ENCODE data around the gene CCDC80.

The CCDC80 gene

DNA sequence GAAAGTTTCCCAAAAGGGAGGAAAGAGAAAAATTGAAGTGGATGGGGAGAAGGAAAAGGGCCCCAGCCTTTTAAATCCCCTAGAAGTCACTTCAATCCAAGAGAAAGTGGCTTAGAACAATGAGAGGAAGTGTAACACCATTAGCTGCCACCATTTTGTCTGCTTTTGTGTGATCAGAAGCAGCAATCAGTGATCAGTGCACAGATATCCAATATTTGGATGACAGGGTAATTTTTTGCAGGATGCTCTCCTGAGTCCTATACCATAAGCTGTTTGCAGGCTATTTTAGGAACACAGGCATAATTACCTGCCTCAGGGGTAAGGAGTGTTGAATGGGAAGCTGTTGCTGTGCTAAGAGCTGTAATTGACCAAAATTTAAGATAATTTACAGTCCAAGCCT is 47.7 kb downstream of the CCDC80 start:
- Histone ChIP-seq H3K4me3 (ENCODE audit: extremely low read depth, insufficient read depth, low read length, poor library complexity, severe bottlenecking) (no peak overlapping the region), H3K4me1 (ENCODE audit: control insufficient read depth, insufficient read depth, low read length, poor library complexity, severe bottlenecking) (no peaks in the 10 kb centered on the region), H3K27ac (ENCODE audit: low read depth, low read length, severe bottlenecking) (no peak overlapping the region), H3K9me3 (ENCODE audit: control insufficient read depth, low read length) (no peaks in the 10 kb centered on the region), H3K36me3 (ENCODE audit: control insufficient read depth, insufficient read depth, low read length) (peaks cover 11% of the 10 kb centered on the region)

DNA sequence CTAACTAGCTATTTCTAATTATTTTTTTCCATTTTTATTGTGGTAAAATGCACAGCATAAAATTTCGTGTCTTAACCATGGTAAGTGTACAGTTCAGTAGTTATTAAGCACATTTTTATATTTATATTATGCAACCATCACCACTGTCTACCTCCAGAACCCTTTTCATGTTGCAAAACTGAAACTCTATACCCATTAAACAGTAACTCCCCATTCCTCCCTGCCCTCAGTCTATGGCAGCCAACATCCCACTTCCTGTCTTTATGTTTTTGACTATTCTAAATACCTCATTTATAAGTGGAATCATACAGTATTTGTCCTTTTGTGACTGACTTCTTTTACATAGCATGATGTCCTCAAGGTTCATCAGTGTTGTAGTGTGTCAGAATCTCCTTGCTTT is 53.6 kb downstream of the CCDC80 start:
- no CpG with 5 or more reads among the region's 1 CpG for WGBS, 2 experiments (ENCODE audit: insufficient coverage in 2 of 2)
- no peak overlapping the region for H3K27ac ChIP-seq (ENCODE audit: low read depth, low read length, severe bottlenecking)
- no peak overlapping the region for H3K4me3 ChIP-seq (ENCODE audit: extremely low read depth, insufficient read depth, low read length, poor library complexity, severe bottlenecking)
- no peaks in the 10 kb centered on the region for H3K4me1 ChIP-seq (ENCODE audit: control insufficient read depth, insufficient read depth, low read length, poor library complexity, severe bottlenecking)
- no peaks in the 10 kb centered on the region for H3K9me3 ChIP-seq (ENCODE audit: control insufficient read depth, low read length)
- H3K36me3 ChIP-seq (ENCODE audit: control insufficient read depth, insufficient read depth, low read length), result peaks cover 19% of the 10 kb centered on the region

DNA sequence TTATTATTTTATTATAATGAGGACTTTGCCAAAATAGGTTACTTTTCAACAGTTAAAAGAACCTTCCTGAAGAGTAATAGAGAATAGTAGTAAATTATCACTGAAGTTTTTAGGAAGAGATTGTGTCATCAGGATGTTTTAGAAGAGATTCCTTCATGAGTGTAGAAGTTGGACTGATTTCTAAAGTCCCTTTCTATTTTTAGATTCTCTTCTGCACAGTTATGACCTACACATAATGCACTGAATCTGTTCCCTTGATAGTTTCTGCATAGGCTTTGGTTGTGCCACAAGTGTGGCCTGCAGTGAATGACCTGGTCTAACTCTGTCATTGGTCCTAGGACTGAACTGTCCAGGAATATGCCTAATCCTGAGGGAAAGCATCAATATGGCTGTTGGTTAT is 55.2 kb downstream of the CCDC80 start:
- peaks cover 26% of the 10 kb centered on the region for H3K36me3 ChIP-seq (ENCODE audit: control insufficient read depth, insufficient read depth, low read length)
- H3K4me3 ChIP-seq (ENCODE audit: extremely low read depth, insufficient read depth, low read length, poor library complexity, severe bottlenecking), result no peak overlapping the region

DNA sequence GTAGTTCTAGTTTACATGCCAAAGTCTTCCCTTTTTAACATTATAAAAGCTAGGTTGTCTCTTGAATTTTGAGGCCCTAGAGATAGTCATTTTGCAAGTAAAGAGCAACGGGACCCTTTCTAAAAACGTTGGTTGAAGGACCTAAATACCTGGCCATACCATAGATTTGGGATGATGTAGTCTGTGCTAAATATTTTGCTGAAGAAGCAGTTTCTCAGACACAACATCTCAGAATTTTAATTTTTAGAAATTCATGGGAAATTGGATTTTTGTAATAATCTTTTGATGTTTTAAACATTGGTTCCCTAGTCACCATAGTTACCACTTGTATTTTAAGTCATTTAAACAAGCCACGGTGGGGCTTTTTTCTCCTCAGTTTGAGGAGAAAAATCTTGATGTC is 57.8 kb downstream of the CCDC80 start:
- no peak overlapping the region for H3K4me3 ChIP-seq (ENCODE audit: extremely low read depth, insufficient read depth, low read length, poor library complexity, severe bottlenecking)
- H3K36me3 ChIP-seq (ENCODE audit: control insufficient read depth, insufficient read depth, low read length), result peaks cover 32% of the 10 kb centered on the region
- no CpG with 5 or more reads among the region's 3 CpGs for WGBS, 2 experiments (ENCODE audit: insufficient coverage in 2 of 2)

More for the DNA sequence above, 55.2 kb downstream of the CCDC80 start:
- no peaks in the 10 kb centered on the region for H3K4me1 ChIP-seq (ENCODE audit: control insufficient read depth, insufficient read depth, low read length, poor library complexity, severe bottlenecking)
- no peak overlapping the region for H3K27ac ChIP-seq (ENCODE audit: low read depth, low read length, severe bottlenecking)
- no peaks in the 10 kb centered on the region for H3K9me3 ChIP-seq (ENCODE audit: control insufficient read depth, low read length)

DNA sequence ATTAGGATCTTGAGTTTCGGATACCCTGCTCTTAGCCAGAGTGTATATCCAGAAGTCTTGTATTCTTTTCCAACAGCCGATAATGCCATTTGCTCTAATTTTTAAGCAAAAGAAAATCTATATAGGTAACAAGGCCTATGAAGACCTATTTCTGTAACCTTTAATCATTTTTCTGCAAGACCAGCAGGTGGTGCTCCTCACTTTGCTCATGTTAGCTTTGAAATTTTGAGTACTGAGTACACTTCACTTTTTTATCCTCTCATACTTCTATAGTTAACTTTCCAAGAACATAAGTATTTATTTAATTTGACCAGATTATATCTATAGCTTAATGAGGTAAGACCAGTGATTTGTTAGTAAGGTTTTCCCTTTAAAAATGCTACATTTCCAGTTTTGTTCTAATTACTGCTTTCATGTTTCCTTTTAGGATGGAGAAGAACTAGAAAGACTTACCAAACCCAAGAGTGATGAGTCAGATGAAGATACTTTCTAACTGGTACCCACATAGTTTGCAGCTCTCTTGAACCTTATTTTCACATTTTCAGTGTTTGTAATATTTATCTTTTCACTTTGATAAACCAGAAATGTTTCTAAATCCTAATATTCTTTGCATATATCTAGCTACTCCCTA is 58.6 kb downstream of the CCDC80 start:
- H3K9me3 ChIP-seq (ENCODE audit: control insufficient read depth, low read length), result no peaks in the 10 kb centered on the region
- H3K27ac ChIP-seq (ENCODE audit: low read depth, low read length, severe bottlenecking), result no peak overlapping the region
- H3K36me3 ChIP-seq (ENCODE audit: control insufficient read depth, insufficient read depth, low read length), result peaks cover 29% of the 10 kb centered on the region
- no peaks in the 10 kb centered on the region for H3K4me1 ChIP-seq (ENCODE audit: control insufficient read depth, insufficient read depth, low read length, poor library complexity, severe bottlenecking)
- H3K4me3 ChIP-seq (ENCODE audit: extremely low read depth, insufficient read depth, low read length, poor library complexity, severe bottlenecking), result no peak overlapping the region
- WGBS, 2 experiments (ENCODE audit: insufficient coverage in 2 of 2), result 65 to 88% methylated on average over 1 to 2 of the region's 2 CpGs

More for the DNA sequence above, 57.8 kb downstream of the CCDC80 start:
- Histone ChIP-seq H3K27ac (ENCODE audit: low read depth, low read length, severe bottlenecking) (no peak overlapping the region), H3K4me1 (ENCODE audit: control insufficient read depth, insufficient read depth, low read length, poor library complexity, severe bottlenecking) (no peaks in the 10 kb centered on the region), H3K9me3 (ENCODE audit: control insufficient read depth, low read length) (no peaks in the 10 kb centered on the region)

DNA sequence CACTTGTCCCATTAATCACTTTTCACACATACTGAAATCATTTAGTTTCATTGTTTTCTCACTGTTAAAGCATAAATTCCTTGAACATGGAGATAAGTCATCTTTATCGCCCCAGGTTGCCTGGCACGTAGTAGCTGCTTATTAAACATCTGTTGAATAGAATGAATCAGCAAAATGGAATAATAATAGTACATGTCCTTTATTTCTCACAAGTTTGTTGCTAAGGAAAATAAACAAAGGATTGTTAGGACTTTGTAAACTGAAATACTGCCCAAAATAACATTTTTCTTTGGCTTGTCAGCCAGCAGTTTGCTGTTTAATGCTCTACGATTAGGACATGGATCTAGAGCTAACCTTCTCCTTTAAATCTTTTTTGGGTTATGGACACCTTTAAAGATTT is 61.2 kb downstream of the CCDC80 start:
- WGBS, 2 experiments (ENCODE audit: insufficient coverage in 2 of 2), result 90 to 100% methylated on average over 1 of the region's 3 CpGs
- Histone ChIP-seq H3K4me1 (ENCODE audit: control insufficient read depth, insufficient read depth, low read length, poor library complexity, severe bottlenecking) (no peaks in the 10 kb centered on the region), H3K27ac (ENCODE audit: low read depth, low read length, severe bottlenecking) (no peak overlapping the region), H3K36me3 (ENCODE audit: control insufficient read depth, insufficient read depth, low read length) (peaks cover 21% of the 10 kb centered on the region), H3K9me3 (ENCODE audit: control insufficient read depth, low read length) (no peaks in the 10 kb centered on the region), H3K4me3 (ENCODE audit: extremely low read depth, insufficient read depth, low read length, poor library complexity, severe bottlenecking) (no peak overlapping the region)

DNA sequence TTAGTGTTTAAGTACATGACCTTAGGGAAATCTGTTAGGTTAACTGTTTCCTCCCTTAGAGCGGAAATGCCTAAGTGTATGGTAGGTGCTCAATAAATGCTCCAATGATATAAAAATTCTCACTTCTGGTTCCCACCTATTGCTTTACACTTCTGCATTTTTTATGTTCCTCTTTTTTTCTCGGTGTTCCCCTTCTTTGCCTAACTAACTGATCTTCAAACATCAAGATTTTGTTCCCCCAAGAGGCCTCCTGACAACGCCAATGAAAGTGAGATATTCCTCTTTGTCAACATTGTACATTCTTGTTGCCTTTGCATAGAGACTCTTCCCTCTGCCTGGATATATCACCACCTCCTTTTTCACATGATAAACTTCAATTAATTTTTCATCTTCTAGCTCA is 61.7 kb downstream of the CCDC80 start:
- WGBS, 2 experiments (ENCODE audit: insufficient coverage in 2 of 2), result 87 to 100% methylated on average over 2 of the region's 3 CpGs
- no peaks in the 10 kb centered on the region for H3K9me3 ChIP-seq (ENCODE audit: control insufficient read depth, low read length)
- H3K36me3 ChIP-seq (ENCODE audit: control insufficient read depth, insufficient read depth, low read length), result peaks cover 16% of the 10 kb centered on the region
- H3K4me3 ChIP-seq (ENCODE audit: extremely low read depth, insufficient read depth, low read length, poor library complexity, severe bottlenecking), result no peak overlapping the region
- H3K27ac ChIP-seq (ENCODE audit: low read depth, low read length, severe bottlenecking), result no peak overlapping the region
- no peaks in the 10 kb centered on the region for H3K4me1 ChIP-seq (ENCODE audit: control insufficient read depth, insufficient read depth, low read length, poor library complexity, severe bottlenecking)

DNA sequence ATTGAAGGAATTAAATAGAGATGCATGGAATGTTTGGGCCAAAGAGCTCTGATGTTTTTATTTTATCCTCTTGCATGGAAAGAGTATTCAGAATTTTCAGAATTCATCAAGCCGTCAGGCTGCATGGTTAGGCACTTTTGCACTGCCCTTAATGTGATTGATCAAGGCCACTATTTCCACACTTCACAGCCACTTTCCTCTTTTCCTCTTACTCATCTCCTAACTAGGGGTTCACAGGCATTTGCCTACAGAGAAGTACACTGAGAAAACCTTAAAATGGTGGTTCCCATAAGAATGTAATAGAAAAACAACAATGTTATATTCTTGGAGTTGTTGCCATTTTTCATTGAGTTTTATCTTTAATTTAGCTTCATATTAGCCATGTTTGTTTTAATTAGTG is 68.2 kb downstream of the CCDC80 start:
- no peaks in the 10 kb centered on the region for H3K9me3 ChIP-seq (ENCODE audit: control insufficient read depth, low read length)
- WGBS, 2 experiments (ENCODE audit: insufficient coverage in 2 of 2), result 80 to 100% methylated on average over 1 of the region's 1 CpG
- no peak overlapping the region for H3K4me3 ChIP-seq (ENCODE audit: extremely low read depth, insufficient read depth, low read length, poor library complexity, severe bottlenecking)
- H3K27ac ChIP-seq (ENCODE audit: low read depth, low read length, severe bottlenecking), result no peak overlapping the region
- no peaks in the 10 kb centered on the region for H3K4me1 ChIP-seq (ENCODE audit: control insufficient read depth, insufficient read depth, low read length, poor library complexity, severe bottlenecking)
- peaks cover 34% of the 10 kb centered on the region for H3K36me3 ChIP-seq (ENCODE audit: control insufficient read depth, insufficient read depth, low read length)

DNA sequence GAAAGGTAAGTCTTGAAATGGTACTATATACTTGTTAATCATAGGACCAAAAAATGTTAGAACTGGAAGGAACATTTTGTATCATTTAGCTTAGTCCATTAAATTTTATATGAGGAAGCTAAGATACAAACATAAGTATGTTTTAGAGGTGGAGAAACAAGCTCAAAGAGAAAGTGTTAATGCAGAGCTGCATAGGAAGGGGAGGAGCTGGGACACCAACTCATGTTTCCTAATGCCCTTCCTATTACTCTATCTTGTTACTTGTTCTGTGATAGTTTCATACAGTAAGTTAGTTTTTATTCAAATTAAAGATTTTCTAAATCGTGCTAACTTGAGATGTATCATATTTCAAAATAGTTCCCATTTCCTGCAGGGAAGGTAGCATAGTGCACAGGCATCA is 71.7 kb downstream of the CCDC80 start:
- no peak overlapping the region for H3K4me3 ChIP-seq (ENCODE audit: extremely low read depth, insufficient read depth, low read length, poor library complexity, severe bottlenecking)
- WGBS, 2 experiments (ENCODE audit: insufficient coverage in 2 of 2), result no CpG with 5 or more reads among the region's 1 CpG
- no peak overlapping the region for H3K27ac ChIP-seq (ENCODE audit: low read depth, low read length, severe bottlenecking)
- no peaks in the 10 kb centered on the region for H3K4me1 ChIP-seq (ENCODE audit: control insufficient read depth, insufficient read depth, low read length, poor library complexity, severe bottlenecking)
- no peaks in the 10 kb centered on the region for H3K9me3 ChIP-seq (ENCODE audit: control insufficient read depth, low read length)
- H3K36me3 ChIP-seq (ENCODE audit: control insufficient read depth, insufficient read depth, low read length), result peaks cover 48% of the 10 kb centered on the region

DNA sequence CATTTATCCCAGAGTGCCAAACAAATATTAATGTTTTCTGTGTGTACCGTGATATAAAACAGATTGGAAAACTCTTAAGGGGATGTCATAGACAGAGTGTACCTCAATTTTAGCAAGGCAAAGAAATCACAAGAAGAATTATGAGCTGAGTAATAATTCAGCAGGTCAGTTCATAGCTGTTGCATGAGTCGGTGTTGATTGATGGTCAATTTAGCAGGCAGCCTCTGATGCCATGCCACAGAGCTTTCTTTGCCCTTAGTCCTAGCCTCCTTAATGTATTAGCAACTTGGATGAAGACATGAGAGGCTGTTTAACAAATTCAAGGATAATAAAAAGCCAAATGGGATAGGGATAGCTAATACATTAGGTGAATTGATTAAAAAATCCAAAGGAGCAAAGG is 72.3 kb downstream of the CCDC80 start:
- H3K9me3 ChIP-seq (ENCODE audit: control insufficient read depth, low read length), result no peaks in the 10 kb centered on the region
- no peaks in the 10 kb centered on the region for H3K4me1 ChIP-seq (ENCODE audit: control insufficient read depth, insufficient read depth, low read length, poor library complexity, severe bottlenecking)
- peaks cover 48% of the 10 kb centered on the region for H3K36me3 ChIP-seq (ENCODE audit: control insufficient read depth, insufficient read depth, low read length)
- H3K27ac ChIP-seq (ENCODE audit: low read depth, low read length, severe bottlenecking), result no peak overlapping the region
- H3K4me3 ChIP-seq (ENCODE audit: extremely low read depth, insufficient read depth, low read length, poor library complexity, severe bottlenecking), result no peak overlapping the region
- WGBS, 2 experiments (ENCODE audit: insufficient coverage in 2 of 2), result 100% methylated on average over 2 of the region's 2 CpGs; no CpG with 5 or more reads in 1 of the 2 experiments

DNA sequence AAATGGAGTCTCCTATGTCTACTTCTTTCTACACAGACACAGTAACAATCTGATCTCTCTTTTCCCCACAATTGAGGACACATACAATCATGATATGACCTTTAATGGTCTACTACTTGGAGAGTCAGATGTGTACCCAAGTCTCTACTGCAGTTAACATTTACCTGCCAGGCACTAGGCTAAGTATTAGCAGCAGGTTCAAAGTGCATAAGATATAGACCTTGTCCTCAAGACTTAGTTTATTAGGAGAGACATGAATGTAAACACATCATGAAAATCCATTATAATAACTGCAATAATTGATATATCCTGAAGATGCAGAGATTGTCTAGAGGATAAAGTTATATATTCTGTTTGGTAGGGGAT is 76.0 kb downstream of the CCDC80 start:
- H3K4me3 ChIP-seq (ENCODE audit: extremely low read depth, insufficient read depth, low read length, poor library complexity, severe bottlenecking), result no peak overlapping the region
- H3K36me3 ChIP-seq (ENCODE audit: control insufficient read depth, insufficient read depth, low read length), result peaks cover 25% of the 10 kb centered on the region
- H3K27ac ChIP-seq (ENCODE audit: low read depth, low read length, severe bottlenecking), result no peak overlapping the region
- H3K4me1 ChIP-seq (ENCODE audit: control insufficient read depth, insufficient read depth, low read length, poor library complexity, severe bottlenecking), result peaks cover 1% of the 10 kb centered on the region
- no peaks in the 10 kb centered on the region for H3K9me3 ChIP-seq (ENCODE audit: control insufficient read depth, low read length)

Measured in mesodermal cell (in vitro differentiated cells).